ENCODE data around the gene PTPN23. TPM values are rescaled to one million over a fixed set of nuclear protein-coding genes. Genes with fewer than 3 reads are reported as not detected.
A peak's percentile ranks its signal among the peaks of the same experiment; 100 is the strongest.

Gene PTPN23
- polyA plus RNA-seq, 1 donor from 2014 or later: 36.2 TPM

GRCh38 chr3:47413751-47414150, 32.9 kb downstream of the PTPN23 start:
- H3K79me2 ChIP-seq (replicated peaks; ENCODE audit: insufficient read depth, low read length): no peaks in the 10 kb centered on the region
- no peaks in the 10 kb centered on the region for H3K27me3 ChIP-seq (ENCODE audit: insufficient read depth, low read depth, low read length)
- no peak overlapping the region for H2AFZ ChIP-seq (ENCODE audit: low read depth, low read length)
- no peak overlapping the region for H3K4me2 ChIP-seq (ENCODE audit: low read length)
- H3K4me3 ChIP-seq (ENCODE audit: low read length): no peak overlapping the region
- H3K27ac ChIP-seq (ENCODE audit: low read length): no peak overlapping the region
- H3K9ac ChIP-seq (ENCODE audit: low read length): no peak overlapping the region
- H3F3A ChIP-seq (ENCODE audit: insufficient read depth, low read length, poor library complexity, severe bottlenecking): no peaks in the 10 kb centered on the region
- TF ChIP-seq POLR2AphosphoS5 (IDR thresholded peaks at IDR 0.05) (no peak), REST (IDR thresholded peaks at IDR 0.05; ENCODE audit: borderline replicate concordance) (no peak), CTCF (IDR thresholded peaks at IDR 0.05; ENCODE audit: poor library complexity, severe bottlenecking) (no peak), SMC3 (conservative IDR thresholded peaks at IDR 0.05; ENCODE audit: poor library complexity) (no peak), MXI1 (conservative IDR thresholded peaks at IDR 0.05; ENCODE audit: poor library complexity, severe bottlenecking) (no peak), EZH2 (IDR thresholded peaks at IDR 0.05; ENCODE audit: borderline replicate concordance, insufficient read depth, low read length, poor library complexity, severe bottlenecking) (no peak), EP300 (conservative IDR thresholded peaks at IDR 0.05; ENCODE audit: poor library complexity, severe bottlenecking) (no peak), TAF1 (IDR thresholded peaks at IDR 0.05; ENCODE audit: low read depth) (no peak), RAD21 (conservative IDR thresholded peaks at IDR 0.05) (no peak)
- H3K9me3 ChIP-seq (ENCODE audit: low read length): no peaks in the 10 kb centered on the region
- H3K9me2 ChIP-seq (ENCODE audit: insufficient read depth, low read length): no peaks in the 10 kb centered on the region
- H4K20me1 ChIP-seq (ENCODE audit: insufficient read depth): no peaks in the 10 kb centered on the region
- no peaks in the 10 kb centered on the region for H3K36me3 ChIP-seq (ENCODE audit: insufficient read depth, low read length)

GRCh38 chr3:47414161-47414564, 33.3 kb downstream of the PTPN23 start:
- H3K36me3 ChIP-seq (ENCODE audit: insufficient read depth, low read length): no peaks in the 10 kb centered on the region
- H3K4me3 ChIP-seq (ENCODE audit: low read length): no peak overlapping the region
- no peak overlapping the region for H2AFZ ChIP-seq (ENCODE audit: low read depth, low read length)
- no peaks in the 10 kb centered on the region for H4K20me1 ChIP-seq (ENCODE audit: insufficient read depth)
- H3K27me3 ChIP-seq (ENCODE audit: insufficient read depth, low read depth, low read length): no peaks in the 10 kb centered on the region
- no peak overlapping the region for H3K4me2 ChIP-seq (ENCODE audit: low read length)
- H3K79me2 ChIP-seq (replicated peaks; ENCODE audit: insufficient read depth, low read length): no peaks in the 10 kb centered on the region
- H3K9me2 ChIP-seq (ENCODE audit: insufficient read depth, low read length): no peaks in the 10 kb centered on the region
- no peaks in the 10 kb centered on the region for H3F3A ChIP-seq (ENCODE audit: insufficient read depth, low read length, poor library complexity, severe bottlenecking)
- H3K9me3 ChIP-seq (ENCODE audit: low read length): no peaks in the 10 kb centered on the region
- peak; percentile 7 for TF ChIP-seq POLR2AphosphoS5 (IDR thresholded peaks at IDR 0.05)
- no peak for TF ChIP-seq REST (IDR thresholded peaks at IDR 0.05; ENCODE audit: borderline replicate concordance)
- H3K27ac ChIP-seq (ENCODE audit: low read length): no peak overlapping the region
- H3K9ac ChIP-seq (ENCODE audit: low read length): no peak overlapping the region

Measured in neural cell (in vitro differentiated cells).